ENCODE data around the gene SLC9A3.

DNA sequence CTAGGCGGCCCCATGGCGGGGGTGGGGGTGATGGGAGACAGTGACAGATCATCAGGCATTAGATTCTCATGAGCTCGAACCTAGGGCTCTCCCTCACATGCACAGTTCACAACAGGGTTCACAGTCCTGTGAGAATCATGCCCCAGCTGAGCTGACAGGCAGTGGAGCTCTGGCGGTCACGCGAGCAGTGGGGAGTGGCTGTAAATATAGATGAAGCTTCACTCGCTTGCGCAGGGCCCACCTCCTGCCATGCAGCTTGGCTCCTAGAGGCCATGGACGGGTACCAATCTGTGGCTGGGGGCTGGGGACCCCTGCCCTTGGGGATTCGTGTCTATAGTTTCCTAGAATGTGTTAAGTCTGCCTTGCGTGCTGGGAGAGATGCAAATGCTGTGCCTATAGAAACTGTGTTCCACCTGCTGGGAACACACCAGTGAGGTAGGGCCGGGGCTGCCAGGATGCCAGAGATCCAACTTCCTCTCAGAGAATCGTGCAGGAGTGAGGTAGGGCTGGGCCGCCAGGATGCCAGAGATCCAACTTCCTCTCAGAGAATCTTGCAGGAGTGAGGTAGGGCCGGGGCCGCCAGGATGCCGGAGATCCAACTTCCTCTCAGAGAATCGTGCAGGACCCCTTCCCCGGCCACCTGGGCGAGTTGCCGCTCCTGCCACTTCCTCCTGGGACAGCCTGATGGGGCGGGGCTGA is 95.3 kb downstream of the SLC9A3 start:
- no peak for TF ChIP-seq POLR2AphosphoS5 (IDR thresholded peaks at IDR 0.05; ENCODE audit: low read depth, low read length)
- no peak for TF ChIP-seq POLR2A (IDR thresholded peaks at IDR 0.05; ENCODE audit: low read depth, low read length)
- TF ChIP-seq TAF1 (IDR thresholded peaks at IDR 0.05; ENCODE audit: low read depth, low read length) = no peak
